SK-N-SH (cell line): ENCODE data around the gene CDH23. TPM values are rescaled to one million over a fixed set of nuclear protein-coding genes. Genes with fewer than 3 reads are reported as not detected.

ENCODE experiments used
- CTCF ChIA-PET: fragments of 300-600, 350-600 bp; formaldehyde crosslinking; extraction: SDS; loops from one replicate; lab custom pipeline; 2021; lab: Yijun Ruan, JAX
- POLR2A ChIA-PET: fragments of 350-600 bp; sonication (Branson Sonifier 250); formaldehyde crosslinking; extraction: SDS; loops from one replicate; lab custom pipeline; 2020; ENCODE audit warnings: antibody characterized with exemption, inconsistent platforms; lab: Yijun Ruan, JAX
- DNase-seq: peaks from one replicate; pipeline ENCODE4 v3.0.0; 2012
- H2AFZ ChIP-seq: fragments of 200-600 bp; sonication (generic); 2 replicates; pipeline ENCODE4 v1.8.1; 2016; ENCODE audit warnings: antibody characterized with exemption, mild to moderate bottlenecking, low read depth
- H3F3A ChIP-seq: fragments of 200-600 bp; sonication (generic); replicated peaks from 2 replicates; pipeline ENCODE3; 2016; ENCODE audit warnings: antibody characterized with exemption, mild to moderate bottlenecking; ENCODE audit not compliant: insufficient read depth
- H3K27ac ChIP-seq, 2 experiments: fragments of 200-500 bp in 1 of 2; fragments of 200-600 bp in 1 of 2; sonication (Bioruptor generic) in 1 of 2; sonication (generic), shearing (Covaris generic) in 1 of 2; 2 replicates each; pipeline versions ENCODE4 v1.5.1 to v1.6.1; 2014 to 2016; ENCODE audit warnings: low read depth in 2 of 2, inconsistent platforms in 1 of 2, low read length in 1 of 2, mild to moderate bottlenecking in 1 of 2, mixed read lengths in 1 of 2
- H3K27me3 ChIP-seq: fragments of 200-600 bp; sonication (generic), shearing (Covaris generic); 2 replicates; pipeline ENCODE4 v1.6.1; 2016; ENCODE audit warnings: mixed run types; ENCODE audit not compliant: insufficient read depth
- H3K36me3 ChIP-seq, 2 experiments: fragments of 200-500 bp in 1 of 2; fragments of 200-600 bp in 1 of 2; sonication (Bioruptor generic) in 1 of 2; sonication (generic) in 1 of 2; replicated peaks in 1 of 2; 2 replicates each; pipeline versions ENCODE3 to v1.5.1; 2014 to 2016; ENCODE audit warnings: low read length in 1 of 2, mild to moderate bottlenecking in 1 of 2; ENCODE audit not compliant: insufficient read depth in 2 of 2, control insufficient read depth in 1 of 2
- H3K4me1 ChIP-seq, 2 experiments: fragments of 200-500 bp in 1 of 2; fragments of 200-600 bp in 1 of 2; sonication (Bioruptor generic) in 1 of 2; sonication (generic), shearing (Covaris generic) in 1 of 2; 2 replicates each; pipeline versions ENCODE4 v1.5.1 to v1.6.1; 2014 to 2016; ENCODE audit warnings: low read depth in 1 of 2, low read length in 1 of 2, mixed run types in 1 of 2; ENCODE audit not compliant: insufficient read depth in 2 of 2, control insufficient read depth in 1 of 2
- H3K4me2 ChIP-seq: fragments of 200-600 bp; sonication (generic), shearing (Covaris generic); 2 replicates; pipeline ENCODE4 v1.6.1; 2017; ENCODE audit warnings: mixed run types
- H3K4me3 ChIP-seq, 2 experiments: fragments of 200-500 bp in 1 of 2; fragments of 200-600 bp in 1 of 2; sonication (Bioruptor generic) in 1 of 2; sonication (generic), shearing (Covaris generic) in 1 of 2; 2 replicates each; pipeline versions ENCODE4 v1.5.1 to v1.8.1; 2014 to 2016; ENCODE audit warnings: low read depth in 2 of 2, inconsistent platforms in 1 of 2, low read length in 1 of 2, mild to moderate bottlenecking in 1 of 2, mixed read lengths in 1 of 2, moderate library complexity in 1 of 2
- H3K79me2 ChIP-seq: fragments of 200-600 bp; sonication (generic); 2 replicates; pipeline ENCODE4 v1.8.1; 2017; ENCODE audit warnings: mild to moderate bottlenecking; ENCODE audit not compliant: insufficient read depth
- H3K9ac ChIP-seq: fragments of 200-600 bp; sonication (generic); 2 replicates; pipeline ENCODE4 v1.6.1; 2017; ENCODE audit warnings: mixed run types
- H3K9me2 ChIP-seq: fragments of 200-600 bp; sonication (generic); 2 replicates; pipeline ENCODE4 v1.6.1; 2017; ENCODE audit warnings: mixed run types
- H3K9me3 ChIP-seq: fragments of 200-600 bp; sonication (generic); 2 replicates; pipeline ENCODE4 v1.6.1; 2017; ENCODE audit warnings: mixed run types, mild to moderate bottlenecking, moderate library complexity
- H4K20me1 ChIP-seq: fragments of 200-600 bp; sonication (generic); 2 replicates; pipeline ENCODE4 v1.6.1; 2017; ENCODE audit warnings: mild to moderate bottlenecking, mixed run types; ENCODE audit not compliant: insufficient read depth
- ELF1 ChIP-seq: IDR thresholded peaks from 2 replicates; pipeline ENCODE4 v1.4.0; 2012
- EZH2phosphoT487 ChIP-seq: fragments of 200-600 bp; sonication (generic); IDR thresholded peaks from 2 replicates; pipeline ENCODE4 v1.6.1; 2017; ENCODE audit warnings: low read depth, mixed run types, mild to moderate bottlenecking, antibody characterized with exemption, moderate library complexity, borderline replicate concordance
- FOSL2 ChIP-seq: IDR thresholded peaks from 2 replicates; pipeline ENCODE4 v1.4.0; 2012; ENCODE audit warnings: low read depth, mild to moderate bottlenecking, moderate library complexity, borderline replicate concordance
- FOXJ3 ChIP-seq: sonication (generic); formaldehyde crosslinking; IDR thresholded peaks from 2 replicates; pipeline ENCODE4 v1.5.1; 2020; ENCODE audit warnings: mild to moderate bottlenecking, missing genetic modification reagents
- GABPA ChIP-seq: IDR thresholded peaks from 2 replicates; pipeline ENCODE4 v1.4.0; 2012; ENCODE audit warnings: low read depth, mild to moderate bottlenecking
- JUND ChIP-seq: IDR thresholded peaks from 2 replicates; pipeline ENCODE4 v1.4.0; 2012
- MEF2A ChIP-seq: IDR thresholded peaks from 2 replicates; pipeline ENCODE4 v1.4.0; 2012; ENCODE audit warnings: low read depth, borderline replicate concordance
- MXI1 ChIP-seq: IDR thresholded peaks from 2 replicates; pipeline ENCODE4 v1.6.1; 2012; ENCODE audit warnings: mild to moderate bottlenecking, low read depth, low read length, improper control_type of control experiment
- NRF1 ChIP-seq: IDR thresholded peaks from 2 replicates; pipeline ENCODE4 v1.6.1; 2012; ENCODE audit warnings: low read depth, mild to moderate bottlenecking, low read length
- POLR2AphosphoS5 ChIP-seq: IDR thresholded peaks from 2 replicates; pipeline ENCODE4 v1.6.1; 2012; ENCODE audit warnings: low read depth, low read length
- RAD21 ChIP-seq: IDR thresholded peaks from 2 replicates; pipeline ENCODE4 v1.6.1; 2012; ENCODE audit warnings: mild to moderate bottlenecking, low read length
- RFX5 ChIP-seq: IDR thresholded peaks from 2 replicates; pipeline ENCODE4 v1.6.1; 2012; ENCODE audit warnings: mild to moderate bottlenecking, improper control_type of control experiment, low read length
- SIN3A ChIP-seq: IDR thresholded peaks from 2 replicates; pipeline ENCODE4 v1.6.1; 2012; ENCODE audit warnings: low read depth, mild to moderate bottlenecking, low read length, moderate library complexity, borderline replicate concordance
- SMC3 ChIP-seq: IDR thresholded peaks from 2 replicates; pipeline ENCODE4 v1.6.1; 2012; ENCODE audit warnings: low read depth, low read length, improper control_type of control experiment
- TAF1 ChIP-seq: IDR thresholded peaks from 2 replicates; pipeline ENCODE4 v1.6.1; 2012; ENCODE audit warnings: low read depth, mild to moderate bottlenecking, low read length, moderate library complexity, borderline replicate concordance
- TEAD4 ChIP-seq: IDR thresholded peaks from 2 replicates; pipeline ENCODE4 v1.4.0; 2012; ENCODE audit warnings: mild to moderate bottlenecking, borderline replicate concordance; ENCODE audit not compliant: insufficient read depth
- WGBS: methylation state at CpG from one replicate; pipeline ENCODE4 v1.1.6; 2017; ENCODE audit warnings: low lambda C conversion rate; 5-methylcytosine and 5-hydroxymethylcytosine counted together
- polyA plus RNA-seq, 3 experiments: library from polyadenylated mRNA; depleted of rRNA; stranded (reverse); fragments of >200 nt; gene quantifications; 2 replicates each; pipeline ENCODE4 v1.2.3, GENCODE V29; 2012
- TF ChIP-seq, protein P1 (sequence below): IDR thresholded peaks from 2 replicates; pipeline ENCODE4 v1.4.0; 2012; ENCODE audit warnings: low read depth, borderline replicate concordance
- TF ChIP-seq, protein P2 (sequence below): fragments of 150-350 bp; IDR thresholded peaks from 2 replicates; pipeline ENCODE4 v1.6.1; 2017; ENCODE audit warnings: antibody characterized with exemption, low read length, low read depth, borderline replicate concordance
- TF ChIP-seq, protein P3 (sequence below): IDR thresholded peaks from 2 replicates; pipeline ENCODE4 v1.4.0; 2012; ENCODE audit warnings: low read depth
- TF ChIP-seq, protein P4 (sequence below): IDR thresholded peaks from 2 replicates; pipeline ENCODE4; 2012

Gene CDH23
- polyA plus RNA-seq, 1 of the 3 experiments (the other 2 are of a cell fraction): 0.03 TPM

DNA sequence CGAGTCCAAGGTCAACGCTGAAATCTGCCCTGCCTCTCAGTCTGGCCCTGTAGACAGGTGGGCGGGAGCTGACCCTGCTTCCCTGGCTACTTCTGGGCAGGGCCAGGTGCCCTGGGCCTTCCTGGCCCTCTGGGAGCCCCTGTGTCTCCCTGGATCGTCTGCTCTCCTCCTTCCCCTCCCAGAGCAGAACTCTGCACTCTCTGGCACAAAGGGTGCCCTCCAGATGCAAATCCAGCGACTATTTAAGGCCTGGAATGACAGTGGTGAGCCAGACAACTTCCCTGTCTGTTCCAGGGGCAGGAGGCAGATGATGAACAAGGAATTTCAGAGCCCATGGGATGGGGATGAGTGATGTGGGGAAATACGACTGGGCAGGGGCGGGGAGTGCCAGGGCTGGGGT, 259.5 kb downstream of the CDH23 start:
- CTCF ChIA-PET: no interaction called here
- H3K27me3 ChIP-seq: peaks cover 11% of the 10 kb centered on the region
- DNase-seq: no peak
- H3K9ac ChIP-seq: no peak overlapping the region
- no peak overlapping the region for H3K4me3 ChIP-seq
- H3K36me3 ChIP-seq: no peaks in the 10 kb centered on the region
- no peak overlapping the region for H3K27ac ChIP-seq
- H3K4me2 ChIP-seq: no peak overlapping the region
- POLR2A ChIA-PET: no interaction called here
- H3F3A ChIP-seq: no peaks in the 10 kb centered on the region
- no peaks in the 10 kb centered on the region for H4K20me1 ChIP-seq
- no peaks in the 10 kb centered on the region for H3K9me2 ChIP-seq
- H2AFZ ChIP-seq: no peak overlapping the region
- H3K4me1 ChIP-seq: peaks cover 0 to 18% of the 10 kb centered on the region in 2 experiments; a peak in 1 of 4 replicates
- 40% methylated on average over 5 of the region's 7 CpGs for WGBS
- H3K9me3 ChIP-seq: no peaks in the 10 kb centered on the region
- no peaks in the 10 kb centered on the region for H3K79me2 ChIP-seq
- TF ChIP-seq SMC3: no peak
- TF ChIP-seq, protein P1, sequence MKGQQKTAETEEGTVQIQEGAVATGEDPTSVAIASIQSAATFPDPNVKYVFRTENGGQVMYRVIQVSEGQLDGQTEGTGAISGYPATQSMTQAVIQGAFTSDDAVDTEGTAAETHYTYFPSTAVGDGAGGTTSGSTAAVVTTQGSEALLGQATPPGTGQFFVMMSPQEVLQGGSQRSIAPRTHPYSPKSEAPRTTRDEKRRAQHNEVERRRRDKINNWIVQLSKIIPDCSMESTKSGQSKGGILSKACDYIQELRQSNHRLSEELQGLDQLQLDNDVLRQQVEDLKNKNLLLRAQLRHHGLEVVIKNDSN: no peak
- TF ChIP-seq JUND: no peak
- TF ChIP-seq, protein P2, sequence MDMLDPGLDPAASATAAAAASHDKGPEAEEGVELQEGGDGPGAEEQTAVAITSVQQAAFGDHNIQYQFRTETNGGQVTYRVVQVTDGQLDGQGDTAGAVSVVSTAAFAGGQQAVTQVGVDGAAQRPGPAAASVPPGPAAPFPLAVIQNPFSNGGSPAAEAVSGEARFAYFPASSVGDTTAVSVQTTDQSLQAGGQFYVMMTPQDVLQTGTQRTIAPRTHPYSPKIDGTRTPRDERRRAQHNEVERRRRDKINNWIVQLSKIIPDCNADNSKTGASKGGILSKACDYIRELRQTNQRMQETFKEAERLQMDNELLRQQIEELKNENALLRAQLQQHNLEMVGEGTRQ: no peak
- no peak for TF ChIP-seq GABPA
- TF ChIP-seq EZH2phosphoT487: no peak
- TF ChIP-seq, protein P3, sequence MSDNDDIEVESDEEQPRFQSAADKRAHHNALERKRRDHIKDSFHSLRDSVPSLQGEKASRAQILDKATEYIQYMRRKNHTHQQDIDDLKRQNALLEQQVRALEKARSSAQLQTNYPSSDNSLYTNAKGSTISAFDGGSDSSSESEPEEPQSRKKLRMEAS: no peak
- no peak for TF ChIP-seq NRF1
- TF ChIP-seq RAD21: no peak
- no peak for TF ChIP-seq MEF2A
- TF ChIP-seq TAF1: no peak
- TF ChIP-seq RFX5: no peak
- TF ChIP-seq, protein P4, sequence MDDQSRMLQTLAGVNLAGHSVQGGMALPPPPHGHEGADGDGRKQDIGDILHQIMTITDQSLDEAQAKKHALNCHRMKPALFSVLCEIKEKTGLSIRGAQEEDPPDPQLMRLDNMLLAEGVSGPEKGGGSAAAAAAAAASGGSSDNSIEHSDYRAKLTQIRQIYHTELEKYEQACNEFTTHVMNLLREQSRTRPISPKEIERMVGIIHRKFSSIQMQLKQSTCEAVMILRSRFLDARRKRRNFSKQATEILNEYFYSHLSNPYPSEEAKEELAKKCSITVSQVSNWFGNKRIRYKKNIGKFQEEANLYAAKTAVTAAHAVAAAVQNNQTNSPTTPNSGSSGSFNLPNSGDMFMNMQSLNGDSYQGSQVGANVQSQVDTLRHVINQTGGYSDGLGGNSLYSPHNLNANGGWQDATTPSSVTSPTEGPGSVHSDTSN: no peak
- TF ChIP-seq FOSL2: no peak
- TF ChIP-seq SIN3A: no peak
- TF ChIP-seq FOXJ3 (CRISPR knock-in tag): no peak
- TF ChIP-seq ELF1: no peak
- no peak for TF ChIP-seq MXI1
- no peak for TF ChIP-seq POLR2AphosphoS5
- no peak for TF ChIP-seq TEAD4
